Calu3 (cell line): ENCODE measurements around the gene TXNIP. TPM values are rescaled to one million over a fixed set of nuclear protein-coding genes. Genes with fewer than 3 reads are reported as not detected.

Source experiments
- BruUV-seq: library from RNA; stranded (reverse); fragments of 400-500 nt; replicated peaks from 2 replicates; lab custom pipeline; 2021; lab: Mats Ljungman, UMichigan
- CTCF ChIA-PET: fragments of 300-600 bp; sonication (Branson Sonifier 250); formaldehyde crosslinking; loops from one replicate; lab custom pipeline; 2022; ENCODE audit warnings: antibody characterized with exemption; lab: Charles Lee
- DNase-seq: peaks from one replicate; pipeline ENCODE4 v3.0.0; 2022
- H3K27ac Mint-ChIP-seq: one replicate; pipeline ENCODE4 v1.8.0; 2022; ENCODE audit warnings: mixed read lengths; ENCODE audit not compliant: unreplicated experiment
- H3K27me3 Mint-ChIP-seq: one replicate; pipeline ENCODE4 v1.8.0; 2022; ENCODE audit warnings: mixed read lengths; ENCODE audit not compliant: unreplicated experiment
- H3K36me3 Mint-ChIP-seq: one replicate; pipeline ENCODE4 v1.8.0; 2022; ENCODE audit warnings: mild to moderate bottlenecking, moderate library complexity, mixed read lengths; ENCODE audit not compliant: insufficient read depth, unreplicated experiment
- H3K4me1 Mint-ChIP-seq: one replicate; pipeline ENCODE4 v1.8.0; 2022; ENCODE audit warnings: mild to moderate bottlenecking, low read depth, mixed read lengths; ENCODE audit not compliant: unreplicated experiment
- H3K4me3 Mint-ChIP-seq: one replicate; pipeline ENCODE4 v1.8.0; 2022; ENCODE audit warnings: mild to moderate bottlenecking, low read depth, moderate library complexity, mixed read lengths; ENCODE audit not compliant: unreplicated experiment
- H3K9me3 Mint-ChIP-seq: one replicate; pipeline ENCODE4 v1.8.0; 2022; ENCODE audit warnings: low read depth, mixed read lengths; ENCODE audit not compliant: unreplicated experiment
- CTCF ChIP-seq: fragments of 200-600 bp; IDR thresholded peaks from one replicate; pipeline ENCODE4 v1.8.0; 2022; ENCODE audit warnings: antibody characterized with exemption; ENCODE audit not compliant: unreplicated experiment
- intact Hi-C: fragments of 100-400 bp; cut with micrococcal nuclease; formaldehyde crosslinking; loops from one replicate; pipeline ENCODE4 v1.10.0; 2022; ENCODE audit not compliant: unreplicated experiment
- total RNA-seq: library from RNA; stranded (reverse); gene quantifications from 2 replicates; pipeline ENCODE4 v1.2.3, GENCODE V29; 2022

Gene TXNIP
- total RNA-seq, 1 experiment from 2014 or later = 18.5 TPM

GRCh38 chr1:146022403-146023127, 26.2 kb upstream of the TXNIP start:
- H3K27me3 Mint-ChIP-seq = peaks cover 70% of the 10 kb centered on the region
- CTCF ChIA-PET = interaction anchor here (0.6 to 0.8 kb wide), 2 partner anchors 19 to 43 kb away, joined by 3 to 4 read pairs; no protein-coding TSS in a partner anchor

GRCh38 chr1:146021622-146022402, 25.4 kb upstream of the TXNIP start, which contains the start of gene HJV:
HJV (minus strand) TSS chr1:146021735; CDS start chr1:146020231, 1,504 bp downstream.
- intact Hi-C loops = no loop called here
- Mint-ChIP-seq H3K9me3 (no peaks in the 10 kb centered on the region), H3K4me3 (no peak within 1 kb of the TSS), H3K36me3 (no peaks in the 10 kb centered on the region), H3K27ac (no peak within 1 kb of the TSS), H3K4me1 (peaks cover 8% of the 10 kb centered on the region), H3K27me3 (peaks cover 78% of the 10 kb centered on the region)
- no peak for DNase-seq
- TF ChIP-seq CTCF = no peak
- no TSS peak for BruUV-seq
- CTCF ChIA-PET = interaction anchor here (0.7 to 0.8 kb wide), 2 partner anchors 19 to 176 kb away, joined by 4 read pairs; partner anchors contain the start of gene NUDT17

More at GRCh38 chr1:146022403-146023127, 26.2 kb upstream of the TXNIP start:
- intact Hi-C loops = no loop called here
- Mint-ChIP-seq H3K27ac (no peak overlapping the region), H3K4me1 (peaks cover 8% of the 10 kb centered on the region), H3K4me3 (no peak overlapping the region), H3K36me3 (no peaks in the 10 kb centered on the region), H3K9me3 (no peaks in the 10 kb centered on the region)
- no TSS peak for BruUV-seq
- TF ChIP-seq CTCF = no peak
- no peak for DNase-seq

- TF ChIP-seq CTCF = no peak
- Mint-ChIP-seq H3K9me3 (no peaks in the 10 kb centered on the region), H3K4me1 (peaks cover 8% of the 10 kb centered on the region), H3K27me3 (peaks cover 82% of the 10 kb centered on the region), H3K27ac (no peak overlapping the region), H3K36me3 (no peaks in the 10 kb centered on the region), H3K4me3 (no peak overlapping the region)
- CTCF ChIA-PET = interaction anchor here (0.7 to 1.0 kb wide), 2 partner anchors 94 to 175 kb away, joined by 3 to 4 read pairs; partner anchors contain the start of genes NUDT17 and RBM8A
- DNase-seq = no peak
- no TSS peak for BruUV-seq
- intact Hi-C loops = no loop called here
Measured at GRCh38 chr1:146021050-146021445, 24.7 kb upstream of the TXNIP start.
